NT2/D1 (cell line): ENCODE data around the gene BMP6.
"Not testable (repeated sequence)": the region's sequence is repeated elsewhere in the genome, so short reads cannot be mapped to it uniquely, and the experiment has no call there.

Experiments used
- DNase-seq: peaks from one replicate; pipeline ENCODE4 v3.0.0-alpha.2; 2011; ENCODE audit warnings: low read depth, low spot score
- H3K27me3 ChIP-seq: 2 replicates; pipeline ENCODE4 v1.6.0; 2011; ENCODE audit warnings: mild to moderate bottlenecking; ENCODE audit not compliant: insufficient read length, insufficient read depth
- H3K36me3 ChIP-seq: 2 replicates; pipeline ENCODE4 v1.6.1; 2011; ENCODE audit warnings: mild to moderate bottlenecking, low read length, mixed read lengths; ENCODE audit not compliant: insufficient read depth, insufficient read length
- H3K4me1 ChIP-seq: 2 replicates; pipeline ENCODE4 v1.5.1; 2011; ENCODE audit not compliant: insufficient read depth, insufficient read length
- H3K4me3 ChIP-seq: 2 replicates; pipeline ENCODE4 v1.5.1; 2011; ENCODE audit warnings: low read depth; ENCODE audit not compliant: insufficient read length
- H3K9ac ChIP-seq: 2 replicates; pipeline ENCODE4 v1.6.0; 2011; ENCODE audit warnings: low read depth; ENCODE audit not compliant: insufficient read length
- H3K9me3 ChIP-seq: 2 replicates; pipeline ENCODE4 v1.5.1; 2011; ENCODE audit warnings: mild to moderate bottlenecking, low read length; ENCODE audit not compliant: insufficient read depth
- SUZ12 ChIP-seq: IDR thresholded peaks from 2 replicates; pipeline ENCODE4 v1.6.1; 2011; ENCODE audit not compliant: insufficient read length, insufficient read depth; ENCODE audit errors: extremely low read depth
- YY1 ChIP-seq: IDR thresholded peaks from 2 replicates; pipeline ENCODE4 v1.6.1; 2011; ENCODE audit not compliant: insufficient read length, insufficient read depth
- ZNF274 ChIP-seq: IDR thresholded peaks from 2 replicates; pipeline ENCODE4 v1.6.1; 2011; ENCODE audit warnings: mild to moderate bottlenecking, low read depth, low read length

The BMP6 gene

DNA sequence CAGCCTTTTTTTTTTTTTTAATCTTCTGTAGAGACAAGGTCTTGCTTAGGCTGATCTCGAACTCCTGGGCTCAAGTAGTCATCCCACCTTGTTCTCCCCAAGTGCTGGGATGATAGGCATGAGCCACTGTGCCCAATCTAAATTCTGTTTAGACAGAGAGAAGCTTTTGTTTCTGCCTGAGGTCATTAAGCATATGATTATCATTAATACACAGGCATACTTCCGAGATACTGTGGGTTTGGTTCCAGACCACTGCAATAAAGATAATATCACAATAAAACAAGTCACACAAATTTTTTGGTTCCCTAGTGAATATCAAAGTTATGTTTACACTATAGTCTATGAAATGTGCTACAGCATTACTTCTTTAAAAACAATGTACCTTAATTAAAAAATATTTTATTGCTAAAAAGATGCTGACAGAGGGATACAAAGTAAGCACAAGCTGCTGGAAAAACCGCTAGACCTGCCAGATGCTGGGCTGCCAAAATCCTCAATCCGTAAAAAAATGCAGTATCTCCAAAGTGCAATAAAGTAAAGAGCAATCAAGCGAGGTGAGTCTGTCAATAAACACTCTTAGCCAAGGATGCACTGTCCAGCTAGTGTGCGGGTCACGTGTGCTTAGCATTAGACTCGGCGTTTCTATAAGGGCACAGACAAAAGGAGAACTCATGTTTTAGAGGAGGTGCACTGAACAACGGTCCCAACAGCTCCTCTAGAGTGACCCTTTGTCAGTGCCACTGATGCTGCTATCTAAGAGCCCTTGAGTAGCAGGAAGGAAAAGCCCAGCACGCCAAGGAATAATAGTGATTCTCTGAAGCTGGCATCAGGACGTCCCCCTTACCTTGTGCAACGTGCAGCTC lies 168.6 kb downstream of the BMP6 start:
- no peaks in the 10 kb centered on the region for H3K4me1 ChIP-seq
- H3K27me3 ChIP-seq: no peaks in the 10 kb centered on the region
- TF ChIP-seq YY1: no peak
- no peak for TF ChIP-seq ZNF274
- TF ChIP-seq SUZ12: no peak
- H3K9me3 ChIP-seq: no peaks in the 10 kb centered on the region
- peaks cover 93% of the 10 kb centered on the region for H3K36me3 ChIP-seq
- H3K9ac ChIP-seq: no peak overlapping the region
- no peak overlapping the region for H3K4me3 ChIP-seq
- DNase-seq: no peak

DNA sequence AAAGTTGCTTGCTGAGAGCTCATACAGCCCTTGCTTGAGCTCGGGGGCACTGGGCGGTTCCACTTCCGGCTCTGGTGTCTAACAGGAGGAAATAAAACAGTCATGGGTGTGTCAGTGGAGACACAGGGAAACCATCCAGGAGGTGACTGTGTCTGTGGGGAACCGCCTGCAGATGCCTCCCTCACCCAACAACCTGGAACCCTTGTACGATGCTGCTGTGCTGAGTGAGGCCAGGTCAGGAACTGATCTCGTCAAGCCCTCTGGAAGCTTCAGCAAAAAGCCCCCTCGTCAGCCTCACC lies 169.2 kb downstream of the BMP6 start:
- DNase-seq: no peak
- H3K27me3 ChIP-seq: no peaks in the 10 kb centered on the region
- no peaks in the 10 kb centered on the region for H3K4me1 ChIP-seq
- no peak for TF ChIP-seq SUZ12
- TF ChIP-seq YY1: no peak
- TF ChIP-seq ZNF274: no peak
- H3K36me3 ChIP-seq: peaks cover 93% of the 10 kb centered on the region
- no peak overlapping the region for H3K9ac ChIP-seq
- H3K9me3 ChIP-seq: no peaks in the 10 kb centered on the region
- H3K4me3 ChIP-seq: no peak overlapping the region

- Histone ChIP-seq H3K9me3 (no peaks in the 10 kb centered on the region), H3K4me1 (no peaks in the 10 kb centered on the region), H3K36me3 (peaks cover 94% of the 10 kb centered on the region), H3K4me3 (no peak overlapping the region), H3K27me3 (no peaks in the 10 kb centered on the region), H3K9ac (no peak overlapping the region)
- no peak for DNase-seq
- no peak for TF ChIP-seq SUZ12
- no peak for TF ChIP-seq ZNF274
- no peak for TF ChIP-seq YY1
Observed at GRCh38 chr6:7896465-7896987, 170.6 kb downstream of the BMP6 start.

GRCh38 chr6:7897461-7898192 lies 171.7 kb downstream of the BMP6 start:
- no peaks in the 10 kb centered on the region for H3K27me3 ChIP-seq
- no peak overlapping the region for H3K9ac ChIP-seq
- TF ChIP-seq YY1: no peak
- no peak for TF ChIP-seq SUZ12
- TF ChIP-seq ZNF274: no peak
- no peak for DNase-seq
- no peaks in the 10 kb centered on the region for H3K9me3 ChIP-seq
- H3K4me1 ChIP-seq: no peaks in the 10 kb centered on the region
- peaks cover 98% of the 10 kb centered on the region for H3K36me3 ChIP-seq
- no peak overlapping the region for H3K4me3 ChIP-seq

GRCh38 chr6:7898193-7898586 lies 172.3 kb downstream of the BMP6 start:
- H3K4me3 ChIP-seq, H3K27me3 ChIP-seq, DNase-seq, H3K9ac ChIP-seq, H3K4me1 ChIP-seq, H3K9me3 ChIP-seq: not testable (repeated sequence)
- peaks cover 98% of the 10 kb centered on the region for H3K36me3 ChIP-seq

DNA sequence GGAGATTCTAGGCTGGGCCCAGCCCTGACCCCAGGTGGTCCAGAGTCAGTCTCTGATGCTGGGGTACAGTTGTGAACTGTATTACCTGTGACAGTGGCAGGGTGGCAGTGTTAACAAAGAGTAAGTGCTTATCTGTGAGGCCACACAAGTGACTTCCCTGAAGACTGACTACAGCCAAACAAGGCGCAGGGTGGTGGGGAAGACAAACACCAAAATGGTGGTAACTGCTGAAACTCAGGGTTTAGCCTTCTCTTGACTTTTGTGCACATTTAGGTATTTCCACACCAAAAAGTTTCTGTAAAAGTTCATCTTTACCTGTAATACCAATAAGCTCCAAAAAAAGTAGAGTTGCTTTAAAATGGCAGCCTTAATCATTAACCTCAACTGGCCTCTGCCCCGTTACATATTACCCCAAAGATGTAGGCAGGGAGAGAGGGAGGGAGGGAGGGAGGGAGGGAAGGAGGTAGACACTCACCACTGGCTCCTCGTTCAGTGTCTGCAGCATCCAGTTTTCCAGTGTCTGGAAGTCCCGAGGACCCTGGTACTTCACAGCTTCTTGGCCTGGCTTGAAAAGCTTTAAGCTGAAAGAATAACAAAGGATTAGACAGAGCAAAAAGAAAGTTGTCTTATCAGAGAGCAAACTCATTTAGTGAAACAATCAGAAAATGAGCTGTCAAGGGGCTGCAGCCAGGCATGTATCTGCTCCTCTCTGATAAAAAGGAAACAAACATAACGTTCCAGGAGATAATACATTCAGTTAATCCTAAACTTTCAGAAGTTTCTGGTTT lies 173.4 kb downstream of the BMP6 start:
- no peak for DNase-seq
- no peak overlapping the region for H3K4me3 ChIP-seq
- H3K27me3 ChIP-seq: no peaks in the 10 kb centered on the region
- H3K4me1 ChIP-seq: no peaks in the 10 kb centered on the region
- H3K9ac ChIP-seq: no peak overlapping the region
- H3K36me3 ChIP-seq: peaks cover 98% of the 10 kb centered on the region
- TF ChIP-seq ZNF274 (no peak), YY1 (no peak), SUZ12 (no peak)
- H3K9me3 ChIP-seq: no peaks in the 10 kb centered on the region

DNA sequence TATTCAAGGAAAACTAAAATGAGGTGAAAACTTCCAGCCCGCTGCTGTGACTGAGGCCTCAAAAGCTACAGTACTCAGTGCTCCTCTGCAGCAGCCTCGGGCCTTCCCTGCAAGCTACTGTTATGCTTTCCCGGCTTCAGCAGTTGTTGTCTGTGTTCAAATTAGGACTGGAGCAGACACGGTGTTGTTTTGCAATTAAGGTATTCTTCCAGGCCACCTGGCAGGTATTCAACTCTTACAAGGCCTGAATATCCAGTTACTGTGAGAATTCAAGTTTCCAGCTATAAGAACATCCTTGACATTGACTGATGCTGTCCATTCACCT lies 174.0 kb downstream of the BMP6 start:
- H3K27me3 ChIP-seq: no peaks in the 10 kb centered on the region
- no peak for TF ChIP-seq YY1
- no peak for TF ChIP-seq ZNF274
- no peak for TF ChIP-seq SUZ12
- H3K36me3 ChIP-seq: peaks cover 98% of the 10 kb centered on the region
- no peaks in the 10 kb centered on the region for H3K4me1 ChIP-seq
- no peak for DNase-seq
- no peak overlapping the region for H3K9ac ChIP-seq
- no peaks in the 10 kb centered on the region for H3K9me3 ChIP-seq
- no peak overlapping the region for H3K4me3 ChIP-seq
